AG08395 (cell line): ENCODE data around the gene MPDZ.
A peak's percentile ranks its signal among the peaks of the same experiment; 100 is the strongest.

Experiments used
- DNase-seq: peaks from one replicate; pipeline ENCODE4 v3.0.0; 2012; ENCODE audit warnings: mixed read lengths, low spot score

MPDZ gene, protein sequence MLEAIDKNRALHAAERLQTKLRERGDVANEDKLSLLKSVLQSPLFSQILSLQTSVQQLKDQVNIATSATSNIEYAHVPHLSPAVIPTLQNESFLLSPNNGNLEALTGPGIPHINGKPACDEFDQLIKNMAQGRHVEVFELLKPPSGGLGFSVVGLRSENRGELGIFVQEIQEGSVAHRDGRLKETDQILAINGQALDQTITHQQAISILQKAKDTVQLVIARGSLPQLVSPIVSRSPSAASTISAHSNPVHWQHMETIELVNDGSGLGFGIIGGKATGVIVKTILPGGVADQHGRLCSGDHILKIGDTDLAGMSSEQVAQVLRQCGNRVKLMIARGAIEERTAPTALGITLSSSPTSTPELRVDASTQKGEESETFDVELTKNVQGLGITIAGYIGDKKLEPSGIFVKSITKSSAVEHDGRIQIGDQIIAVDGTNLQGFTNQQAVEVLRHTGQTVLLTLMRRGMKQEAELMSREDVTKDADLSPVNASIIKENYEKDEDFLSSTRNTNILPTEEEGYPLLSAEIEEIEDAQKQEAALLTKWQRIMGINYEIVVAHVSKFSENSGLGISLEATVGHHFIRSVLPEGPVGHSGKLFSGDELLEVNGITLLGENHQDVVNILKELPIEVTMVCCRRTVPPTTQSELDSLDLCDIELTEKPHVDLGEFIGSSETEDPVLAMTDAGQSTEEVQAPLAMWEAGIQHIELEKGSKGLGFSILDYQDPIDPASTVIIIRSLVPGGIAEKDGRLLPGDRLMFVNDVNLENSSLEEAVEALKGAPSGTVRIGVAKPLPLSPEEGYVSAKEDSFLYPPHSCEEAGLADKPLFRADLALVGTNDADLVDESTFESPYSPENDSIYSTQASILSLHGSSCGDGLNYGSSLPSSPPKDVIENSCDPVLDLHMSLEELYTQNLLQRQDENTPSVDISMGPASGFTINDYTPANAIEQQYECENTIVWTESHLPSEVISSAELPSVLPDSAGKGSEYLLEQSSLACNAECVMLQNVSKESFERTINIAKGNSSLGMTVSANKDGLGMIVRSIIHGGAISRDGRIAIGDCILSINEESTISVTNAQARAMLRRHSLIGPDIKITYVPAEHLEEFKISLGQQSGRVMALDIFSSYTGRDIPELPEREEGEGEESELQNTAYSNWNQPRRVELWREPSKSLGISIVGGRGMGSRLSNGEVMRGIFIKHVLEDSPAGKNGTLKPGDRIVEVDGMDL (N-terminal part only)

DNA sequence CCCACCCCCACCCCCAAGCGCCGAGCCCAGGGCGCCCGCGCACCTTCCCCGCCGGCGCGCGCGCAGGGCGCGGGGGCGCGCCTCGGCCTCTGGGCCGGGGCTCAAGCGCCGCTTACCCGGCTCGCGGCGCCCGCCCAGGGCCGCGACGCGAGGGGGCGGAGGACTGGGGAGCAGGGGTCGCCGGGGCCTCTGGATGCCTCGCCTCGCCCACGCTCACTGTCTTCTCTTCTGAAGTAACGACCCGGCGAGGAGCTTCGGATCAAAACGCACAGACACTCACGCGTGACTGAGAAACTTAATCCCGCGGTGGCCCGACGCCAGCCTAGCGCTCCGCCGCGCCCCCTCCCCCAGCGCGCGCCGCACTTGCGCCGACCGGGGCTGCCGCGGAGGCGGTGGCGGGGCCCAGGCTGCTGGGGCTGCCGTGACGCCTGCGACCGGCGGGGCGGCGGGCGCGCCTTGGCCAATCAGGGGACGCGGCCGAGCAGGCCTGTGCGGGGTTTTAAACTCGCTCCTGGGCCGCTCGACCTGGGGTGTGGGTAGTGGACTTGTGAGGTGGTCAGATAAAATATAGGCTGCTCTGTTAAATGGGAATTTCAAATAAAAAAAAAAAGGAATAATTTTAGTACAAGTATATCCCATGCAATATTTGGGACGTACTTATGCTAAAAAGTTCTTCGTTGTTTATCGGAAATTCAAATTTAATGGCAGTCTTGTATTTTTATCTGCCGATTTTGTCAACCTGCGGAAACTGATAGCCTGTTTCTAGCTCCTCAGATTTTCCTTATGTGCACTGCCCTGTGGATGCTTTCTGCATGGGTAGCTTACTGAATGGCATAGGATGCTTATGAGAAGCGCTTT lies at the start of gene MPDZ:
Gene MPDZ (minus strand): TSS at position 409 of the 858 bp plus-strand sequence. CDS start 29,377 bp downstream, outside the sequence.
- DNase-seq = peak; percentile 80

DNA sequence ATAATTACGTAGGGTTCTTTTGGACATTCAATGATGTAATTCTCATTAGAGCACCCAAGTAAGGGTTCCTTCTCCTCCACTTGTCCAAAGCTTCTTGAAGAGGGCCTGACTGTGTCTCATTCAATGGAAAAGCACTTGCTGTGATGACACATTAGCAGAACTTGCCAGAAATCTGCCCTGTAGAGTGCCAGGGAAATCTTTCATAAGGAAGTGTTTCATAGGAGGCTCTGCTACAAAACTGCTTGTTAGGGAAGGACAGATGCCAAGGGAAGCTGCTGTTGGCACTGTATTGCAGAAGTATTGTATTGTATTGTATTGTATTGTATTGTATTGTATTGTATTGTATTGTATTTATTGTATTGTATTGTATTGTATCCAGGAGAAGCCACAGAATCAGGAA lies 45.5 kb upstream of the MPDZ start:
- DNase-seq = no peak

DNA sequence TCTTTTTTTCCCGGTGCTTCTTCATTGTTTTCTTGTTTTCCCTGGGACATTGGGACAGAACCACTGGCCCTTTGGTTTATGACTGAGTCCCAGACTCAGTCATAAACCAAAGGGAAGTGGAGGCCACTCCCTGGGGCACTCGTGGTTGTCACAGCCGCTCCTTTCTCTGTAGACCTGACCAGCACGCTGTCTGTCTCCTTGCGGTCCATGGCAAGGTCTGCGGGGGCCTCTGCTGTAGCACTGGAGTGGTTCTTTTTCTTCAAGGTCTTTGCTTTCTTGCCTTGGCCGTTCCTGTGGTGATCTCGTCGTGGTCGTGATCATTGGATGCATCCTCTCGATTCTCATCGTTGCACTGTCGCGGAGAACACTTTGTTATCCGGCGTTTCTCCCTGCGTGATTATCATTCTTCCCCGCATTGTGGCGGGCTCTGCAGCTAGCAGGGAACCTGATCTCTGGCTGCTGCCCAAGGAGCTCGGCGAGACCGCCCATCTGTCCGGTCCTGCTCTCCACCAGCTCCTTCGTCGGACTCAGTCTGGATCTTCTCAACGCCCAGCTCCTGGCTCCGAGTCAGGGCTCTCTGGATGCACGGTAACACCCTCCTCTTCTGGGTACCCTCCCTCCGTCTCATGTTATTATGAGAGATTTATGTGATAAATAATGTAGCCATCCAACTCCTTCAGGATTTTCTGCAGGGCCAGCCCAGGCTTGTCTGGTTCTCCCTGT lies 43.5 kb upstream of the MPDZ start:
- no peak for DNase-seq

DNA sequence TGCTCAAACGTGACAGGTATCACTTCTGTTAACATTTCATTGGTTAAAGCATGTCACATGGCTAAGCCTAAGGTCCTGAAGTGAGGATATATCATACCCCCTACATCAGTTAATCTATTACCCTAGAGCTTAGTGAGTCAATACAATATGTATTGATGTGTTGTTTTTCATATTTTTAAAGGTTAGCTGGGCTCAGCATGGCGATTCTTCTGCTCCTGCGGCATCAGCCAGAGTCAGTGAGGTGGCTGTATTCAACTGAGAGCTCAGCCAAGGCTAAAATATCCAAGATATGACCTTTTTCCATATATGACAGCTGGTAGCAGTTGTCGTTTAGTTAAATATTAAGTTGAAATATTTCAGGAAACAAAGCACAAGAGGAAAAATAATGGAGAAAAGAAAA lies 38.5 kb upstream of the MPDZ start:
- no peak for DNase-seq

DNA sequence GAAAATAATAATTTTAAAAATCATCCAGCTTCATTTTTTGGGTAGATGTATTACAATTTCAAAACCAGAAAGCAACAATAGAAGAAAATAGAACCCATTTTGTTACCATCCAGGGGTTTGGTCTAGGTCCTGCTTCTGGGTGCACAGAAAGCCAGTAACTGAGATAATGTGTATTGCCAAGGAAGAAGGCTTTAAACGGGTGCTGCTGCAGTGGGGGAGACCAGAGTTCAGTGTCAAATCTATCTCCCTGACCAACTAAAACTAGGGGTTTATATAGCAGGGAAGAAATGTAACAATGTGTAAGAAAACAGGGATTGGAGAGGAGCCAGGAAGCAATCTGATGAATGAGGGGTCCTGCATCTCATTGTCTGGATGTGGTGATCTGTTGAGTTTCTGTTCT lies 17.5 kb upstream of the MPDZ start:
- DNase-seq = no peak

DNA sequence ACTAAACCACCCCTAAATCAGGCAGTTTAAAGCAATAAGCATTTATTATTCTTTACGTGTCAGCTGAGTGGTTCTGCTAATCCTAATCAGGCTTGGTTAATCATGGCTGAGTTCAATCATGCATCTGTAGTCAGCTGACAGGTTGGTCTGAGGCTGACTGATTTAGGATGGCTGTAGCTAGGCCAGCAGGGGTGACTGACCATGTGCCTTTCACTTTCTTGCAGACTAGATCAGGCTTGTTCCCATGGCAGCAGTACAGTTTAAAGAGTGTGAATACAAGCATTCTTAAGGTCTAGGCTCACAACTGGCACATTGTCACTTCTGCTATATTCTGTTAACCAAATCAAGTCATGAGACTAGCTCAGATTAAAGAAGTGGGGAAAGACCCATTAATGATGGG lies 16.1 kb upstream of the MPDZ start:
- no peak for DNase-seq

DNA sequence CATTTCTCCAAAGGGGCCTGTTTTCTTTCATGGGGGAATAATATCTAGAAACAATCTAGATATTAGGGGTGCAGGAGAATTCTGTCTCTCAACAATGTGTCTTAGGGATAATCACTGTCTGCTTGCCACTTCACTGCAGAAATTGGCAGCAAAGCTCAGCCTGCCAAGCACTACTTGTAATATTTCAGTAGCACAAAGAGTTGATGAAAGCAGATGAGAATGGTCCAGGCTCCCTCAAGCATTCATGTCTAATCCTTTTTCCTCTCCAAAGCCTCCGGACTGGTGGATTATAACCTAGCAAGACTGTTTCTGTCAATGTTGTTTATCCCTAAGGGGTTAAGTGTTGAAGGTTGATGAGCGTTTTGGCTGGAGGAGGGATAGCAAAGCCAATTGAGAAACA lies 13.3 kb upstream of the MPDZ start:
- DNase-seq = no peak

DNA sequence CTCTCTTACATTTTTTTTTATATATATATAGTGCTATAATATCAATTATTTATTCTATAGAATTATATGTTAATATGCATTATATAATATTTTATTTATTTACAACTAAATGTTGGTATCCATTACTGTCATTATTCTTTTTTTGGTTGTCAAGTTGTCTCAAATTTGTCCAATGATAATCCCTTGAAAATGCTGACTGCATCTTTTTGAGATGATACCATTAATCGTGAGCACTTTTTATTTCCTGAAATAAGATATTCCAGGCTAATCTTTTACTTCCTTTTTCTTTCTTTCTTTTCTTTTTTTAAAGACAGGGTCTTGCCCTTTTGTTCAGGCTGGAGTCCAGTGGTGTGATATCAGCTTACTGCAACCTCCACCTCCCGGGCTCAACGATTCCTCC lies 12.7 kb upstream of the MPDZ start:
- DNase-seq = no peak

DNA sequence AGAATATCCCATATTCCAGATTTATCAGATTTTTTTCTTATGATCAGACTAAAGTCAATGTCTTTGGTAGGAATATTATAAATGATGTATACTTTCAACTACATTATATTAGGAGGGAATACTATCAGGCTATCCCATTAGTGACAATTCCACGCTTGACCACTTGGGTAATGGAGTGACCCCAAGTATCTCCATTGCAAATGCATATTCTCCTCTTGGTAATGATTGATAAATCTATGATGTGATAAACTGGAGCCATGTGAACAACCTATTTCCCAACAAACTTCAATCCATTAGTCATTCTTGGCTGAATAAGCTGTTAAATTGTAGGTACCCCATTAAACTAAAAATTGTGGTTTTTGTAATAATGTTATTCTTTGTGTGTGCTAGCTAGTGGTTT lies 12.2 kb upstream of the MPDZ start:
- no peak for DNase-seq

DNA sequence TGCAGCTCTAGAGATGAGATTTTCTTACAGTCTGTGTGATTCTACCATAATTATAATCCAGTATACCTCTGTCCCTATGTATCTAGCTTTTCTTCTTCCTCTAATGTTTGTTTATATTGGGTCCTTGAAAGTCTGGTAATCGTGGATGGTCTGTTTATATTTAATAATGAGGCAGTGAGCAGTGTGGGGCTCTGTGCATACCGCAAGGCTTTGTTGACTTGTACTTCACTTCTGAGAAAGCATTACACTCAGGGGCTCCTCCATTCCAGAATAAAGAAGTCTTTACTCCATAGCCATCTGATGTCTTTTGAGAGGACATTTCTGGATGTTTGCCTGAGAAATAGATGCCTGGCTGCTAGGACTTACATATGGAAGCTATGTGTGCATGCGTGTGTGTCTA lies 4.5 kb upstream of the MPDZ start:
- no peak for DNase-seq

DNA sequence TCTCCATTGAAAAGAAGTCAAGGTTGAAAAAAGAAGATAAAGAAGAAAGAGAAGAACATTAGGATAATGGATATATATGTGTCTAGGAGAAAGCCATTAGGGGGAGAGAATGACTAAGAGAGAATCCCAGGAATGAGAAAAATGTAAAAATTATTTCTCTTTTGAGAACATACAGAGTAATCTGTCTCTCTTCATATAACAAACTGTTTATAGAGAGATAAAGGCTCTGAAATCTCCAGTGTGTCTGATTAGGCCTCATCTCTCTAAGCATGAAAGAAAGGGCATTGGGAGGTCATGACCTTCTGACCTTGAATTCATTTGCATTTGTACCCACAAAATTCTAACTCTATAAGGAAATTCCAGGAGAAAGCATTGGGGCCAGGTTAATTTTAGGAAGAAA lies 3.5 kb upstream of the MPDZ start:
- DNase-seq = peak; percentile 40

DNA sequence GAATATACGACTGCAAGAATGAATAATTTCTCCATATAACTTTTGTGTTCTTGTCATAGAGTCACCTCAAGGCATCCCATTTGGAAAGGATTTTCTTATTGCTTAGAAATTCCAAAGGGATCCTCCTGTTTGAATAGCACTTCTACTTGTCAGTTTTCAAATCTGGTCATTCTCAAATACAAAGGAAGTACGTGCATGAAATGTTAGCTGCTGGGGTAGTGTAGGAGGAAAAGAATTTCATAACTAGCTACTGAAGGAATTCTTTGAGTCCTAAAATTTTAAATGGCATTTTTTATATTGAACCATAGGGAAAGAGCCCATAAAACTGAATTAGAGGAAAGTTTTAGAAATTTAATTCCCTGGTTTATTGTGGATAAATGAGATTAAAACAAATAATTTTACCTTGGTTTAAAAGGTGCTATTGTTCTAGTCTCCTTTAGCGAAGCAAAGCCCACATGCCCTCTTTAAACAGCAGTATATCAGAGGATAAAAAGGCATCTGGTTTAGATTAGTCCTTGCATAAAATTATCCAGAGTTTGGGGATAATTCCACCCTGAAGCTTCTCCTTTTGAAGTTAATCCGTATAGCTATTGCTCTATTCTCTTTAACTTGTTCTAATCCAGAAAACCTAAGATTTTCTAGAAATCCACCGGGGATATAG lies 2.0 kb upstream of the MPDZ start:
- DNase-seq = no peak

DNA sequence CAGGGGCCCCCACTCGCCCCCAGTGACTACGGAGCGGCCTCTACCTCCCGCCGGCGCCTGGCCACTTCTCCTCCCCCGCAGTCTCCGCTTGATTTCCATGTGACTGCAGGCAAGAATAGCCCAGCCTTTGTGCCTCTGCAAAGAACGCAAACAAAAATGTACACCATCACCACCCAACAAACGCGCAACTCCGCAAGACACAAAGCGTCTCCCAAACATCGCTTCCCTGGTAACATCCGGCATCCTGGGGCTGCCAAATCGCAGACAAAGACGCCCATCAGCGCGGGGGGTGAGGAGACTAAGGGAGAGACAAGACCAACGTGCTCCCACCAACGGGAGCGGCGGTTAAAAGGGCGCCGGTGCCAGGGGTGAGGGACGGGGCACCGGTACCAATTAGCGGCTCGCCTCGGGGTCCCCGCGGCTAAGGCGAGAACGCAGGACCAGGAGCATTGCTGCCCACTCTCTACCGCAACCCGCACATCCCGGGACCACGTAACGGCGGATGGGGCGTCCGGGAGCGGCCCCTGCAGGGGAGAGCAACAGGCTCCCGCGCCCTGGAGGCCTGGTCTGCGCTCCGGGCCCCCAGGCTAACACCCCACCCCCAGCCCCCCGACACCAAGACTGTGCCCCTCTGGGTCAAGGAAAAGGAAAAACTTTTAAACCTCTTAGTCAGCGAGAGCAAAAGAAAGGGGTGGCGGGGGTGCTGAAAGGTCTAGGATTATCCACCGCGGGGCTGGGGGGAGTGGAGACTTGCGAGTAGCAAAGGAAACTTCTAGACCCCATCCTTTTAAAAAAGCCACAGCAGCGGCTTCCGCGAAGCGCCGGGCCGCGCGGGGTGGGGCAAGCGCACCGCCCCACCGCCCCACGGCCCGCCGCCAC lies 885 bp downstream of the MPDZ start:
- peak; percentile 60 for DNase-seq

DNA sequence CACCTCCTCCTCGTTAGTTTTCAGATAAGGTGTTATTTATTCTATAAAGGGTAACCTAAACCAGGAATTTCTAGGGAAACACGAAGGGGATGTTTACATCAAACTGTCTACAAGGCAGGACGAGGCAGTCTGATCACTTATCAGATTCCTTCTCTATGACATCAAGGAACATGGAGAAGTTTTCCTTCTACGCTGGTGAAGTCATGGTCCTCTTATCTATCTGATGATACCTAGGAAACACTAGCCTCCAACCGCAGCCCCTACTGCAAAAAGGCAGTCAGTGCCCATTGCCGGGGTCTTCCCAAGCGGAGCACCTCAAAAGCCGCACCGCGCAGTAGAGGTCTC lies 1.5 kb downstream of the MPDZ start:
- no peak for DNase-seq

DNA sequence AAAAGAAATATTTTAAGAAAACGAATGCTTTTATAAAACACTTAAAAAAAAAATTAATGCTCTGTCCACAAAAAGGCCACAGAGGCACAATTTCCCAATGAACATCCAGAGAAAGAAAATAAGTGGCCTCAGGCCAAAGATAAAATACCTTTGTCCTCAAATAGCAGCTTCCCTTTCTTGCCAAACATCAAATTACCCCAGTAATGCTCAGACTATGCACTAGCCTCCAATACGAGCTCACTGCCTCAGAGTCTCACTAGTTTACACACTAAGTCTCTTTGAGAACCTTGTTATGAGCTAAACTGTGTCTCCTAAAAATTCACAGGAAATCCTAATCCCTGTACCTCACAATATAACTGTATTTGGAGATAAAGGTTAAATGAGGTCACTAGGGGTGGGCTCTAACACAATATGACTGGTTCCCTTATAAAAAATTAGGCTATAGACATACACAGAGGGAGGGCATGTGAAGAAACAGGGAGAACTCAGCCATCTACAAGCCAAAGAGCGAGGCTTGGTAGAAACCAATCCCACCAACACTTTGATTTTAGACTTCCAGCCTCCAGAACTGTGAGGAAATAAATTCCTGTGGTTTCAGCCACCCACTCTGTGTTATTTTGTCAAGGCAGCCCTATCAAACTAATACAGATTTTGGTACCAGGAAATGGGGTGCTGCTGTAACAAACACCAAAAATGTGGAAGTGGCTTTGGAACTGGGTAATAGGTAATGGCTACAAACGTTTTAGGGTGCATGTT lies 4.4 kb downstream of the MPDZ start:
- peak; percentile 57 for DNase-seq

DNA sequence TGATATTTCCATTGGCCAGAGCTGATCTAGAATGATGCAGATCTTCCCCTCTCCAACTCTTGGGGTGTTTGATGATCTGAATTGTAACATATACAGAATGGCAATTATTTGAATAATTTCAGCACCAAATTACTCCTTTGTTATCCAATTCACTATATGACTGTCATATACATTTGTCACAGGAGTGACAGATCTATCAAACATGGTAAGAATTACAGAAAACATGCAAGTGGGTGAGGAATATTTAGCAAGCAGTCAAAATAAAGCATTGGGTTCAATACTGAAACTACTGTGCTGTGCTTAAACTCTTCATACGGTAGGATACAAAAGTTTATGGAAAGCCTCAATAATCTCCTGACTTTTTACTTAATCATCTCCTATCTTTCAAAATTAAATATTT lies 8.8 kb downstream of the MPDZ start:
- DNase-seq = no peak

DNA sequence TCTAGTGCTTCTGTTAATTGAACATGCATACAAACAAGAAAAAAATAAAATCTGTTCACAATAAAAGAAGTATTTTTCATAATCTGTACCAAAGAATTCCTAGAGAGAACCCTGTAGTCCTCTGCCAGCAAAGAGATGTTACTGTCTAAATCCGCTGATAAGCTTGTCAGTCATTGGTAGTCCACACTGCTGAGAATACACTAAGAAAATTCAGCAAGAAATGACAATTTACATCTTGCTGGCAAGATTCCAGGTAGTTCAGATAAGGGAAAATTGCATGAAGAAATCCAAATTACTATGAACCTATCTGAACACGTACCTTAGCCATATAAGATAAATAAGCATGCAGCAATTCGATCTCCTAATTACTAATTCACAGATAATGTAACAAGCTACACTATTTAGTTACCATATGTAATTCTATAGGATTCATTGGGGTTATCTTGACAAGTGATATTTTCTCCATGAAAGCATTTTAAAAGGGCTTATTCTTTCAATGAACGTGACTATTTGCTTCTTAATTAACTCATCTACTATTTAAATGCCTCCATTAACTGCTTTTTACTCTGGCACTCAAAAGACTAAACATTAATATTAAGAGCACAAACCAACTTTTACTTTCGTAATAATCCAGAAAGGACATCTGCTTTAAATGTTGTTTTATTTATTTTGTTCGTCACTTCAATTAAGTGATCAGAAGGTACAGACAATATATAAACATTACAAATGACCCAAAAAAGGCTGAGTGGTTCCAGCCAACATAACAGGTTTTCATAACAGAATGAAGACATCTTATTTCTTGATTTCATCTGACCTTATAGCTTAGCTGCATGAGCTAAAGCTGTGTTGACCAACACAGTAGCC lies 9.7 kb downstream of the MPDZ start:
- DNase-seq = no peak

DNA sequence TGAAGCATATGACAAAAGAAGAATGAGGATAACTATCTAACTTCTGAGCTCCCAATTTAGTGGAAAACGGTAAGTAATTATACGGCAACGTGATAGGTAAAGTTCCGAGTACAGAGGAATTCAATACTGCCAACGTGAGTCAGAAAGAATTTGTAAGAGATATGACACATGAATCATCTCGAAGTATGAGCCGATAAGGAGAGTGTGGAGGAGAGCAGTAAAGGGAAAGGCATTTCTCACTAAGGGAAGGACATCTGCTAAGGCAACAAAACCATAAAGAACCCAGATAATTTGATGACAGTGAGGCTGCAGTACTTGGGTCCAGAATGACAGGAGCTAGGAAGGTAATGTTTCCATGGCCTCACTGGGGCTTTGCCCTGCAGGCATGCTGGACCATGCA lies 11.0 kb downstream of the MPDZ start:
- DNase-seq = no peak
